NCI-H1694 (cell line): Measurements from ENCODE around the gene PRKD1.
A peak's percentile ranks its signal among the peaks of the same experiment; 100 is the strongest.

Experiments
- DNase-seq: peaks from one replicate; lab custom pipeline; 2025; lab: John Stamatoyannopoulos, UW

PRKD1 gene

DNA sequence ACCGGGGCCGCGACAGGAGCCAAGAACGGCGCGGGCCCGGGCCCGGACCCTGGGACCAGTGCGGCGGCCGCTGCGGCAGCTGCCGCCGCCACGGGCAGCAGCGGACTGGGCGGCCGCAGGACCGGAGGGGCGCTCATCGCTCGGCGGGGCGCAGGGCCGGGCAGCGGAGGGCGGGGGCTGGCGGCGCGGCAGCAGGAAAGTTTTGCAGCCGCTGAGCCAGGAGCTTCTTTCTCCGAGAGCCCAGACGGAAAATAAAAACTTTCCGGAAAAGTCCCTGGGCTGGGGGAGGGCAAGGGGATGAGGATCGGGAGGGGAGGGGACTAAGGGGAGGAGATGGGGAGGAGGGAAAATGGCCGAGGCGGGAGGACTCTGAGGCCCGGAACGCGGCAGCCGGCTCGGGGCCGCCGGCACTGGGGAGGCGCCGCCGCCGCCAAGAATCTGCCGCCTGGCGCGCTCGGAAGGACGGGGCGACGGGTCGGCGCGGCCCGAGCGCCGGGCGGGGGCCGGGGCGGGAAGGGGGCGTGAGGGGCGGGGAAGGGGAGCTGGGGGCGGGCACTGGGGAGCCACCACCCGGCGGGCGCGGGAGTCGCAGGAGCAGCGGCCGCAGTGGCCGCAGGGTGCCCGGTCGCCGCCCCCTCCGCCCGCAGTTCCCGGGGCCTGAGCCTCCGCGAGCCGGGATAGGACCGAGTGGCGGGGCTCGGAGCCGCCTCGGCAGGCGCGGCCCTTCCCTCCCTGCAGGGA lies at the start of gene PRKD1:
Gene PRKD1, minus strand, starts transcription at position 472 of the 741 bp plus-strand sequence.
- no peak for DNase-seq

- DNase-seq: no peak
Observed at GRCh38 chr14:29971101-29971500, 43.5 kb upstream of the PRKD1 start.

DNA sequence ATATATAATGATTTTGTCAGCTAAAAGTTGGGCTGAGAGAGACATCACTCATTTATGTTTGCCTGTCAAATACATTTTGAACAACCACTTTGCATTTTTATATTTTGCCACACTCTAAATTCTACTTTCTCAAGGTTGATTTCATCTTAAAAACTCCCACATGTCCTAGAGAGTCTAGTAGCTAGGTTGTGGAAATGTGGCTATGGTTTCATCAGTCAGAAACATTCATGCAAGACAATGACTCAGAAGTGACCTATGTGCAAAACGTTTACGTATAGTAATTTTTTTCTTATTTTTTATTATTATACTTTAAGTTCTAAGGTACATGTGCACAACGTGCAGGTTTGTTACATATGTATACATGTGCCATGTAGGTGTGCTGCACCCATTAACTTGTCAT lies 27.4 kb upstream of the PRKD1 start:
- DNase-seq: no peak

- DNase-seq: no peak
Observed at GRCh38 chr14:29953501-29953900, 25.9 kb upstream of the PRKD1 start.

DNA sequence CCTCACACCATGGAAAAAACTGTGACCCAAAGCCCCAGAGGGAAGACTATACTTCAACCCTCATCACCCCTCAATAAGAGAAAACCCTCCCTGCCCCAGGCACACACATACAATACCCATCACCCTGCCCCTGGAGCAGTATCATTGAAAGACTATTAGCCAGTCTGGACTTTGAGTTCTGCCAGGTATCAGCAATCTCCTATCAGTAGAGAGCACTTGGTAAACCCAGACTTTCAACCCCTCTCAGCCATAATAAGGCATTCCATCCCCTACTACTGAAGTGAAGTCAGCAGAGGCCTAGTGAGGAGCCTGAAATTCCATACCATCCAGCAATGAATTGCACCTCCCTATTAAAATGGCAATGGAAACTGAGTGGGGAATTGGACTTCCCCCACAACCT lies 16.4 kb upstream of the PRKD1 start:
- no peak for DNase-seq

GRCh38 chr14:29941401-29941800 lies 13.8 kb upstream of the PRKD1 start:
- DNase-seq: no peak

GRCh38 chr14:29940482-29940881 lies 12.8 kb upstream of the PRKD1 start:
- no peak for DNase-seq

- DNase-seq: no peak
Observed at GRCh38 chr14:29937116-29937515, 9.5 kb upstream of the PRKD1 start.

GRCh38 chr14:29930283-29930682 lies 2.6 kb upstream of the PRKD1 start:
- DNase-seq: no peak

DNA sequence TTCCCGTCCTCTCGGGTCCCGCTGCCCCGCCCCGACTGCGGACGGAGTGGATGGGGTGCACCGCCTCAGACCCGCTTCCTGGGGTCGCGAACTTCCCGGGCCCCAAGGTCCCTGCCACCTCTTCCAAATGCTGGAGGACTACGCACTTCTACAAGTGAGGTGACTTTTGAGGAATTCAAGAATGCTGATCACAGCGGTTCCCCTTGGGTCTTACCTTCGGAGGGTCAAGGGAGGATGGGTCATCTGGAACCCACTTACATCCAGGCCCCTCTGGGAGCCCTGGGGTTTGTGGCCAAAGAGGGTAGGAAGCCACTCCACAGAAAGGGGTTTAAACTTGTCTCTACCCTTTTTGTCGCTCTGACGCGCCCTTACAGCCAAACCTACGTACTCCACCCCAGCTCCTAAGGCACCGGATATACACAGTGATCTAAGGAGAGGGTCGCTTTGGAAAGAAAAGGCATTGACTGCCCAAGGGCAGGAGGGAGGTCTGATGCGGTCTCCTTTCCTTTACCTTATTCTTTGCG lies 532 bp upstream of the PRKD1 start:
- DNase-seq: no peak

GRCh38 chr14:29926701-29927375 lies 809 bp downstream of the PRKD1 start:
- DNase-seq: no peak

- DNase-seq: peak; percentile 8
Observed at GRCh38 chr14:29926228-29926627, 1.4 kb downstream of the PRKD1 start.

DNA sequence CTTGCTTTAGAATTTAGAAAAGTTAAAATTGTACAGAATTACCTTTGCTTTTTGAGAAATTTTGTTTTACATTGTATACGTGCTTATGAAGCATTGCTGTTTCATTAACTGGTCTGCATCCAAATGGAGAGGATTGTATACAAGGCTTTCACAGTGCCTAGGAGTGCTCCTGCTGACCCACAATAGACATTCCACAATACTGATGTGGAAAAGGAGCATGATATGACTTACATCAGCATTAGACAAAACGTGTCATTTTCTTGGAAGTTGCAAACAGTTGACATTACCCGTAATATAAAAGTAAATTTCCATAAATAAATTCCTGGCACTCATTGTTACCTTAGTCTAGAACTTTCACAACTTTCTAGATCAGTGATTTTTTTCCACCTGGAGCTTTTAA lies 1.9 kb downstream of the PRKD1 start:
- DNase-seq: no peak

DNA sequence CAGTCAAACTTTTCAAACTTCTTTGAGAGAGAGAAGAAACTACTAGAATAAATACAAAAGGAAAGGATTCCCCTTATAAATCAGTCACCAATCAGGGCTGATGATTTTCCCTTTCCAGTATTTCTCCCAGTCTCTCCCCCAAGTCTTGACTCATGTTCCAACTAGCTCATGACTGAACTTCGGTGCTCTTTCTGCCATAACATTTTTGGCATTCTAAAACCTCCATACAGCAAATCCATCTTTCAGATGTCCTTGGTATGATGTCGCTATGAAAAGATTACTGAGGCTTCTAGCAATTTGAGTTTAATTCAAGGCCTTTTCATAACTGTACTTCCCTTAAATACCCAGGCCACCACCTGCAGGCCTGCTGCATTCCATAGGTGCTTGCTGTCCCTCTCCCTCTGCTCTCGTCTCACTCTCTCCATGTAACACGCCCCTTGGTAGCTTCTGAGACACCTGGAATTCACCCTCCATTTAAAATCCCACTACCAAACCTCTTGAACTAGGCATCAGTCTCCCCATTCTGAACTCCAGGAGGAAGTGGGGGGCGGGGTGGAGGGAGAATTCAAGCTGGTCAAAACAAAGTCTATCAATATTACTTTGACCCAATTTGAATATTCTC lies 2.4 kb downstream of the PRKD1 start:
- no peak for DNase-seq

DNA sequence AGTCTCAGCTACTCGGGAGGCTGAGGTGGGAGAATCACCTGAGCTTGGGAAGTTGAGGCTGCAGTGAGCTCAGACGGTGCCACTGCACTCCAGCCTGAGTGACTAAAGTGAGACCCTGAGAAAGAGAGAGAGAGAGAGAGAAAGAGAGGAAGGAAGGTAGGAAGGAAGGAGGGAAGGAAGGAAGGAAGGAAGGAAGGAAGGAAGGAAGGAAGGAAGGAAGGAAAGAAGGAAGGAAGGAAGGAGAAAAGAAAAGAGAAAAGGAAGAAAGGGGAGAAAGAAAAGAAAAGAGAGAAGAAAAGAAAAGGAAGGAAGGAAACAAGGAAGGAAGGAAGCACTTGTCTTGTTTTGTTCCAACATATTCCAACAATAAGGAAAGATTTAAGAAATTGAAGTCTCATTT lies 7.8 kb downstream of the PRKD1 start:
- no peak for DNase-seq

- no peak for DNase-seq
Observed at GRCh38 chr14:29918981-29919380, 8.7 kb downstream of the PRKD1 start.

DNA sequence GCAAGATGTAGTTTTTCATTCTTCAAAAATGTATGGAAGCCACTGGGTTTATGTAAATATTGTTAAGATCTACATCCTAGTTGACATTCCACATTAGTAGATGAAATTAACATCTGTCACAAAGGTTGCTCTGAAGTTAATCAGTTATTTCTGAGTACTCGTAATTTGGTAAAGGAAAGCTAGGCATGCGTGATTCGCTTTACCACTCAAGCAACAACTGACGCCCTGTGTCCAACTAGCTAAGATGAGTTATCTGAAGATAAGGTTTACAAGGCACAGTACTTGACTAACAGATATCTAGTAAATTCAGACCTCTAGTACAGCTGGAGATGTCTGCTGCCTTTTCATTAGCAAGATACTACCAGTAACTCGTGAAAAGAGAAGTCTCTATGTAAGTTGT lies 14.1 kb downstream of the PRKD1 start:
- no peak for DNase-seq

DNA sequence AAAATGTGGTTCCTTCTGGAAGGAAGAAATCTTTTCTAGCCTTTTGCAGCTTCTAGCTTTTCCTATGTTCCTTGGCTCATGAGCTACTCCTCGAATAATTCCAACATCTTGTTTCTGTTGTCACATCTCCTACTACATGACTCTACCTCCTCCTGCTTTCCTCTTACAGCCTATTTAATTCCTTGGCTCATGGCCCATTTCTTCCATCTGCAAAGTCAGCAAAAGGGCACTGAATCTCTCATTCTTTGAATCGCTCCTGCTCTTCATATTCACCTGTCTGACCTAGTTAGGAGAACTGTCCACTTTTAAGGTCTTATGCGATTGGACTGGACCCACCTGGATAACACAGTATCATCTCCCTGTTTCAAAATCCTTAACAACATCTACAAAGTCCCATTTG lies 15.8 kb downstream of the PRKD1 start:
- DNase-seq: no peak

- DNase-seq: no peak
Observed at GRCh38 chr14:29908652-29909577, 18.7 kb downstream of the PRKD1 start.

- DNase-seq: no peak
Observed at GRCh38 chr14:29906256-29906870, 21.3 kb downstream of the PRKD1 start.

- no peak for DNase-seq
Observed at GRCh38 chr14:29905543-29905942, 22.1 kb downstream of the PRKD1 start.
